HCT116 (cell line): ENCODE measurements around the gene C1orf141. TPM values are rescaled to one million over a fixed set of nuclear protein-coding genes. Genes with fewer than 3 reads are reported as not detected.

Source experiments
- ATAC-seq: fragments of 200-7000 bp; cut with Tn5 transposase; 2 replicates; pipeline ENCODE4 v1.9.1; 2020; ENCODE audit warnings: mild to moderate bottlenecking, moderate library complexity
- BruUV-seq: library from RNA; stranded (reverse); fragments of 400-500 nt; replicated peaks from 2 replicates; lab custom pipeline; 2021; lab: Mats Ljungman, UMichigan
- CTCF ChIA-PET: fragments of 300-600 bp; sonication (Branson Sonifier 250); formaldehyde crosslinking; loops from one replicate; lab custom pipeline; 2021; ENCODE audit warnings: antibody characterized with exemption; lab: Charles Lee
- POLR2A ChIA-PET: fragments of 300-600, 350-600 bp; sonication (Branson Sonifier 250); formaldehyde crosslinking; loops from one replicate; lab custom pipeline; 2021; ENCODE audit warnings: antibody characterized with exemption; lab: Charles Lee
- RAD21 ChIA-PET, 2 experiments: fragments of 300-600 bp; sonication (Branson Sonifier 250); formaldehyde crosslinking; loops; one replicate each; lab custom pipeline; 2023; ENCODE audit warnings: low total read pairs in 2 of 2; ENCODE audit not compliant: uncharacterized antibody in 2 of 2, unreplicated experiment in 2 of 2, low non-redundant PET in 1 of 2; lab: Charles Lee
- DNase-seq: peaks from one replicate; pipeline ENCODE4 v3.0.0-alpha.2; 2010; ENCODE audit warnings: low read depth, low spot score
- H2AFZ ChIP-seq: fragments of 200-600 bp; shearing (Covaris generic), sonication (generic); 2 replicates; pipeline ENCODE4 v1.6.1; 2017; ENCODE audit warnings: low read depth, mixed run types, mixed read lengths, antibody characterized with exemption, low read length; ENCODE audit not compliant: poor library complexity, severe bottlenecking
- H3K27ac ChIP-seq: 2 replicates; pipeline ENCODE4 v1.5.1; 2012; ENCODE audit warnings: low read depth, low read length
- H3K27me3 ChIP-seq: fragments of 200-600 bp; sonication (generic); 2 replicates; pipeline ENCODE4 v1.6.1; 2016; ENCODE audit warnings: mixed run types, low read length, mixed read lengths; ENCODE audit not compliant: insufficient read depth
- H3K36me3 ChIP-seq, 2 experiments: fragments of 200-500 bp in 1 of 2; fragments of 200-600 bp in 1 of 2; sonication (Bioruptor generic) in 1 of 2; sonication (generic) in 1 of 2; 2 replicates each; pipeline versions ENCODE4 v1.5.1 to v1.6.1; 2014 to 2016; ENCODE audit warnings: low read length in 2 of 2, inconsistent platforms in 1 of 2, mixed read lengths in 1 of 2, mixed run types in 1 of 2; ENCODE audit not compliant: insufficient read depth in 2 of 2, control insufficient read depth in 1 of 2
- H3K4me1 ChIP-seq, 2 experiments: fragments of 200-600 bp in 1 of 2; sonication (generic) in 1 of 2; 2 replicates each; pipeline versions ENCODE4 v1.5.1 to v1.6.1; 2012 to 2017; ENCODE audit warnings: low read length in 2 of 2, inconsistent platforms in 1 of 2, mild to moderate bottlenecking in 1 of 2, mixed read lengths in 1 of 2, mixed run types in 1 of 2, moderate library complexity in 1 of 2; ENCODE audit not compliant: insufficient read depth in 2 of 2, control insufficient read depth in 1 of 2
- H3K4me2 ChIP-seq: fragments of 200-600 bp; sonication (generic); 2 replicates; pipeline ENCODE4 v1.6.1; 2017; ENCODE audit warnings: mixed run types, low read length, mixed read lengths
- H3K4me3 ChIP-seq, 2 experiments: fragments of 200-600 bp in 1 of 2; sonication (generic) in 1 of 2; replicated peaks in 1 of 2; 2 replicates each; pipeline ENCODE4 v1.5.1; 2011 to 2016; ENCODE audit warnings: low read length in 2 of 2, control low read depth in 1 of 2, low read depth in 1 of 2, mild to moderate bottlenecking in 1 of 2, mixed read lengths in 1 of 2, mixed run types in 1 of 2
- H3K79me2 ChIP-seq: fragments of 200-600 bp; sonication (generic); 2 replicates; pipeline ENCODE4 v1.6.1; 2017; ENCODE audit warnings: mild to moderate bottlenecking, mixed run types, low read length, moderate library complexity, mixed read lengths; ENCODE audit not compliant: insufficient read depth
- H3K9ac ChIP-seq: fragments of 200-600 bp; sonication (generic); 2 replicates; pipeline ENCODE4 v1.6.1; 2016; ENCODE audit warnings: low read length, mixed read lengths
- H3K9me2 ChIP-seq: fragments of 200-600 bp; sonication (generic), shearing (Covaris generic); 2 replicates; pipeline ENCODE4 v1.6.1; 2017; ENCODE audit warnings: mixed run types, mild to moderate bottlenecking, moderate library complexity; ENCODE audit not compliant: insufficient read depth
- H3K9me3 ChIP-seq, 2 experiments: fragments of 200-500 bp in 1 of 2; fragments of 200-600 bp in 1 of 2; sonication (Bioruptor generic) in 1 of 2; sonication (generic) in 1 of 2; 2 replicates each; pipeline ENCODE4 v1.6.1; 2014 to 2017; ENCODE audit warnings: low read length in 2 of 2, mixed read lengths in 2 of 2, inconsistent platforms in 1 of 2, low read depth in 1 of 2, mild to moderate bottlenecking in 1 of 2, mixed run types in 1 of 2, moderate library complexity in 1 of 2; ENCODE audit not compliant: control insufficient read depth in 1 of 2, insufficient read depth in 1 of 2
- H4K20me1 ChIP-seq: fragments of 200-600 bp; sonication (generic), shearing (Covaris generic); 2 replicates; pipeline ENCODE4 v1.6.1; 2017; ENCODE audit warnings: mixed run types, mild to moderate bottlenecking, moderate library complexity; ENCODE audit not compliant: insufficient read depth
- ELF1 ChIP-seq: IDR thresholded peaks from 2 replicates; pipeline ENCODE4 v1.6.1; 2012; ENCODE audit warnings: low read depth, borderline replicate concordance
- EZH2 ChIP-seq: fragments of 200-600 bp; sonication (generic); IDR thresholded peaks from 2 replicates; pipeline ENCODE4 v1.6.1; 2017; ENCODE audit warnings: antibody characterized with exemption, mixed run types
- EZH2phosphoT487 ChIP-seq: fragments of 200-600 bp; IDR thresholded peaks from 2 replicates; pipeline ENCODE4 v1.6.1; 2018; ENCODE audit warnings: antibody characterized with exemption, borderline replicate concordance
- FOSL1 ChIP-seq: IDR thresholded peaks from 2 replicates; pipeline ENCODE4 v1.6.1; 2012; ENCODE audit warnings: low read depth
- JUND ChIP-seq: IDR thresholded peaks from 2 replicates; pipeline ENCODE4 v1.6.1; 2012
- MAX ChIP-seq: IDR thresholded peaks from 2 replicates; pipeline ENCODE4 v1.6.1; 2012
- POLR2A ChIP-seq: IDR thresholded peaks from 2 replicates; pipeline ENCODE4 v1.7.0; 2011; ENCODE audit warnings: borderline replicate concordance; ENCODE audit not compliant: insufficient read depth, insufficient read length; ENCODE audit errors: extremely low read depth
- RAD21 ChIP-seq: IDR thresholded peaks from 2 replicates; pipeline ENCODE4 v1.6.1; 2012; ENCODE audit warnings: low read depth, mild to moderate bottlenecking
- REST ChIP-seq: IDR thresholded peaks from 2 replicates; pipeline ENCODE4 v1.6.1; 2012; ENCODE audit warnings: low read depth
- TCF7L2 ChIP-seq: IDR thresholded peaks from 2 replicates; pipeline ENCODE4 v1.7.0; 2011; ENCODE audit warnings: borderline replicate concordance, inconsistent platforms; ENCODE audit not compliant: insufficient read depth, insufficient read length; ENCODE audit errors: extremely low read depth
- intact Hi-C: fragments of 100-400 bp; cut with micrococcal nuclease; formaldehyde crosslinking; loops from 2 replicates; pipeline ENCODE4 v1.10.0; 2022
- total RNA-seq: library from RNA; stranded (reverse); gene quantifications from one replicate; pipeline ENCODE4 v1.2.1, GENCODE V29; 2021; ENCODE audit not compliant: unreplicated experiment
- TF ChIP-seq, protein P1 (sequence below), 3 experiments: fragments of 200-600 bp in 1 of 3; sonication (generic) in 1 of 3; IDR thresholded peaks in 2 of 3; conservative IDR thresholded peaks in 1 of 3; 2 replicates each; pipeline ENCODE4 v1.5.1; 2012 to 2017; ENCODE audit warnings: low read depth in 2 of 3, low read length in 2 of 3, antibody characterized with exemption in 1 of 3, borderline replicate concordance in 1 of 3, control low read depth in 1 of 3, mild to moderate bottlenecking in 1 of 3, mixed read lengths in 1 of 3, mixed run types in 1 of 3, moderate library complexity in 1 of 3; ENCODE audit not compliant: insufficient read depth in 1 of 3
- TF ChIP-seq, protein P2 (sequence below): IDR thresholded peaks from 2 replicates; pipeline ENCODE4 v1.6.1; 2012

C1orf141 gene
- total RNA-seq, 1 experiment from 2014 or later = not detected

DNA sequence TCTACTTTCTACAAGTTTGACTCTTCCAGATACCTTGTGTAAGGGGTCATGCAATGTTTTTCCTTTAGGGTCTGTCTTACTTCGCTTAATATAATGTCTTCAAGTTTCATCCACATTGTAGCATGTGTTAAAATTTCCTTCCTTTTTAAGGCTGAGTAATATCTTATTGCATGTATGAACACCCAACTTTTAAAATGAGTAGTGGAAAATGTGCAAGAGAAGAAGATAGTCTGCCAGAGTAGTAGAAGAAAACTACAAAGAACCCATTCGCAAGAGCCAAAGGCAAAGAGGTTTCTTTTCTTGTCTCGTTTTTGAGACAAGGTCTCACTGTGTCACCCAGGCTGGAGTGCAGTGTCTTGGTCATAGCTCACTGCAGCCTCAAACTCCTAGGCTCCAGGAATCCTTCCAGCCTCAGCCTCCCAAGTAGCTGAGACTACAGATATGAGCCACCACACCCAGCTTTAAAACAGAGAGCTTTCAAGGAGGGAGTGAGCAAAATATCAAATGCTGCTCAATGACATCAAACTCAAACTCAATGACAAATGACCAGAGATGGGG lies 40.8 kb upstream of the C1orf141 start:
- CTCF ChIA-PET = no interaction called here
- Histone ChIP-seq H3K9ac (no peak overlapping the region), H3K27me3 (no peaks in the 10 kb centered on the region), H3K4me3 (no peak overlapping the region), H3K9me3 (no peaks in the 10 kb centered on the region), H3K36me3 (no peaks in the 10 kb centered on the region), H3K4me1 (no peaks in the 10 kb centered on the region), H4K20me1 (no peaks in the 10 kb centered on the region), H3K9me2 (no peaks in the 10 kb centered on the region), H3K79me2 (no peaks in the 10 kb centered on the region), H3K4me2 (no peak overlapping the region), H3K27ac (no peak overlapping the region), H2AFZ (no peak overlapping the region)
- POLR2A ChIA-PET = no interaction called here
- RAD21 ChIA-PET = no interaction called here
- DNase-seq (no peak), ATAC-seq (no peak)
- BruUV-seq = no TSS peak
- intact Hi-C loops = no loop called here
- no peak for TF ChIP-seq EZH2
- TF ChIP-seq FOSL1 = no peak
- TF ChIP-seq, protein P1, sequence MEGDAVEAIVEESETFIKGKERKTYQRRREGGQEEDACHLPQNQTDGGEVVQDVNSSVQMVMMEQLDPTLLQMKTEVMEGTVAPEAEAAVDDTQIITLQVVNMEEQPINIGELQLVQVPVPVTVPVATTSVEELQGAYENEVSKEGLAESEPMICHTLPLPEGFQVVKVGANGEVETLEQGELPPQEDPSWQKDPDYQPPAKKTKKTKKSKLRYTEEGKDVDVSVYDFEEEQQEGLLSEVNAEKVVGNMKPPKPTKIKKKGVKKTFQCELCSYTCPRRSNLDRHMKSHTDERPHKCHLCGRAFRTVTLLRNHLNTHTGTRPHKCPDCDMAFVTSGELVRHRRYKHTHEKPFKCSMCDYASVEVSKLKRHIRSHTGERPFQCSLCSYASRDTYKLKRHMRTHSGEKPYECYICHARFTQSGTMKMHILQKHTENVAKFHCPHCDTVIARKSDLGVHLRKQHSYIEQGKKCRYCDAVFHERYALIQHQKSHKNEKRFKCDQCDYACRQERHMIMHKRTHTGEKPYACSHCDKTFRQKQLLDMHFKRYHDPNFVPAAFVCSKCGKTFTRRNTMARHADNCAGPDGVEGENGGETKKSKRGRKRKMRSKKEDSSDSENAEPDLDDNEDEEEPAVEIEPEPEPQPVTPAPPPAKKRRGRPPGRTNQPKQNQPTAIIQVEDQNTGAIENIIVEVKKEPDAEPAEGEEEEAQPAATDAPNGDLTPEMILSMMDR (IDR thresholded peaks at IDR 0.05 in 2 of 3, conservative IDR thresholded peaks at IDR 0.05 in 1 of 3; ENCODE audit: borderline replicate concordance in 1 of 3, insufficient read depth in 1 of 3, low read depth in 2 of 3, low read length in 2 of 3) = no peak

DNA sequence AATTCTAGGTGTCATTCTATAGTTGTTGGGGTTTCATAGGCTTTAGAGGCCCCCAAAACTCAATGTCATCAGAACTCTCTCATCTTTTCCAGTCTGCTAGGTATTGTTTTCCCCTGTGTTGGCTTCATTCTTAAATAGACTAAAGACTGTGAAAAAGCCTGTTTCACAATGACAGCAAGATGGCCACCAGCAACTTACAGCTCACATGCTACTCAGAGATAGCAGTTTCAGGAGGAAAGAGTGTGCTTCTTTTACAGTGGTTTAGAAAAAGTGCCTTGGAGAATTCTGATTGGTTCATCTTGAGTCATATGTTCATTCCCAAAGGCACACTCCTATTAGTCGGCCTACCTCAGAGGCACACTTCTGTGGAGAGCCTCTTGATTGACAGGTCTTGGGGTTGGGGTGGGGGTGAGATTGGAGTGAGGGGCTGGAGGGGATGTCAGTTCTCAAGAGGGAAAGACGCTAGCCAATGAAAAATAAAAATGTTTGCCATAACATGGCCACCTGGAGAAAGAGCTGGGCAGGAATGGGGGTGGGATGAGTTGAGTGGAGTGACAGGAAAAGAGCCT lies 40.0 kb upstream of the C1orf141 start:
- no peak for ATAC-seq
- no TSS peak for BruUV-seq
- TF ChIP-seq EZH2 = no peak
- TF ChIP-seq JUND = no peak
- TF ChIP-seq POLR2A = no peak
- no peak for TF ChIP-seq TCF7L2
- TF ChIP-seq RAD21 = no peak
- TF ChIP-seq ELF1 = no peak
- no peak for TF ChIP-seq REST
- no peak for TF ChIP-seq MAX
- no peak for TF ChIP-seq EZH2phosphoT487
- TF ChIP-seq, protein P2, sequence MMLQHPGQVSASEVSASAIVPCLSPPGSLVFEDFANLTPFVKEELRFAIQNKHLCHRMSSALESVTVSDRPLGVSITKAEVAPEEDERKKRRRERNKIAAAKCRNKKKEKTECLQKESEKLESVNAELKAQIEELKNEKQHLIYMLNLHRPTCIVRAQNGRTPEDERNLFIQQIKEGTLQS = no peak

More for the DNA sequence above, 40.0 kb upstream of the C1orf141 start:
- intact Hi-C loops = no loop called here
- Histone ChIP-seq H3K4me2 (no peak overlapping the region), H3K4me3 (no peak overlapping the region), H4K20me1 (no peaks in the 10 kb centered on the region), H3K9me3 (no peaks in the 10 kb centered on the region), H3K9ac (no peak overlapping the region), H3K27ac (no peak overlapping the region), H3K27me3 (no peaks in the 10 kb centered on the region), H3K9me2 (no peaks in the 10 kb centered on the region), H3K36me3 (no peaks in the 10 kb centered on the region), H2AFZ (no peak overlapping the region), H3K4me1 (no peaks in the 10 kb centered on the region), H3K79me2 (no peaks in the 10 kb centered on the region)
- ChIA-PET RAD21 (no interaction called here), CTCF (no interaction called here), POLR2A (no interaction called here)
- no peak for DNase-seq
